ENCODE data around the gene CEACAM18.

Gene CEACAM18

GRCh38 chr19:51450730-51451307, 27.5 kb upstream of the CEACAM18 start:
- DNase-seq (ENCODE audit: low spot score): no peak
- no peak for TF ChIP-seq CTCF (IDR thresholded peaks at IDR 0.05; ENCODE audit: extremely low read depth, insufficient read depth, missing control alignments)
- in situ Hi-C loops (cut with MboI; ENCODE audit: low pct_unique_long_range_greater_than_20kb, low sequenced_read_pairs, unreplicated experiment): no loop called here

- DNase-seq (ENCODE audit: low spot score): no peak
- in situ Hi-C loops (cut with MboI; ENCODE audit: low pct_unique_long_range_greater_than_20kb, low sequenced_read_pairs, unreplicated experiment): no loop called here
- TF ChIP-seq CTCF (IDR thresholded peaks at IDR 0.05; ENCODE audit: extremely low read depth, insufficient read depth, missing control alignments): no peak
Measured at GRCh38 chr19:51456541-51457290, 21.6 kb upstream of the CEACAM18 start.

- DNase-seq (ENCODE audit: low spot score): no peak
- TF ChIP-seq CTCF (IDR thresholded peaks at IDR 0.05; ENCODE audit: extremely low read depth, insufficient read depth, missing control alignments): no peak
- in situ Hi-C loops (cut with MboI; ENCODE audit: low pct_unique_long_range_greater_than_20kb, low sequenced_read_pairs, unreplicated experiment): no loop called here
Measured at GRCh38 chr19:51457351-51458013, 20.9 kb upstream of the CEACAM18 start.

- in situ Hi-C loops (cut with MboI; ENCODE audit: low pct_unique_long_range_greater_than_20kb, low sequenced_read_pairs, unreplicated experiment): no loop called here
- no peak for TF ChIP-seq CTCF (IDR thresholded peaks at IDR 0.05; ENCODE audit: extremely low read depth, insufficient read depth, missing control alignments)
- DNase-seq (ENCODE audit: low spot score): no peak
Measured at GRCh38 chr19:51458051-51458645, 20.2 kb upstream of the CEACAM18 start, which contains the start of gene SIGLEC8. Gene SIGLEC8 (minus strand): TSS chr19:51458454. CDS start chr19:51458387, 67 bp downstream.

GRCh38 chr19:51458899-51459505, 19.3 kb upstream of the CEACAM18 start:
- in situ Hi-C loops (cut with MboI; ENCODE audit: low pct_unique_long_range_greater_than_20kb, low sequenced_read_pairs, unreplicated experiment): no loop called here
- no peak for DNase-seq (ENCODE audit: low spot score)
- TF ChIP-seq CTCF (IDR thresholded peaks at IDR 0.05; ENCODE audit: extremely low read depth, insufficient read depth, missing control alignments): no peak

Measured in GM13977 (cell line).